Measurements from ENCODE around the gene CLCNKA.

DNA sequence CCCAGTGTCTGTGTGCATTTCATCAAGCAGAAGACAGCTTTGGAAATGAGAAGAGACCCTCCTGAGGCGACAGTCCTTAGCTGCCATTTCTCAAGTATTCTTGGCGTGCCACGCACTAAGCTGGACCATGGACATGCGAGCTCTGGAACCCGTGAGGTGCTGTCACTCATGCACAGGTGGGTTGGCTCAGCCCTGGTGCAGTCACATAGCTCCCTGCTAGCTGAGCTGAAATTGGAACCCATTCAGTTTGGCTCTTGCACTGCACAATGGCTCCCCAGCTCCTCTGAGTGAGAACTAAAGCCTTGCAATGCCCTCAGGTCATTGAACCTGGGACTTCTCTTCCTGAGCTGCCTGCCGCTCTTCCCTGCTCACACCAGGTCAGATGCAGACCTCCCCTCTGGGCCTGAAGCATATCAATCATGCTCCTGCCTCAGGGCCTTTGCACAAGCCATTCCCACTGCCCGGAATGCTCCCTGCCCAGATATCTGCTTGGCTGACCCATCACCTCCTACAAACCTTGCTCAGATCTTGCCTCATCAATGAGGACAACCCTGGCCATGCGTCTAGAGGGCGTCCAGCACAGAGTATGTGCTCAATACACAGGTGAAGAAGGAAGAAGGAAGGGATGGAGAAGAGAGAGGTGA, 24.1 kb upstream of the CLCNKA start:
- TF ChIP-seq, protein P1, sequence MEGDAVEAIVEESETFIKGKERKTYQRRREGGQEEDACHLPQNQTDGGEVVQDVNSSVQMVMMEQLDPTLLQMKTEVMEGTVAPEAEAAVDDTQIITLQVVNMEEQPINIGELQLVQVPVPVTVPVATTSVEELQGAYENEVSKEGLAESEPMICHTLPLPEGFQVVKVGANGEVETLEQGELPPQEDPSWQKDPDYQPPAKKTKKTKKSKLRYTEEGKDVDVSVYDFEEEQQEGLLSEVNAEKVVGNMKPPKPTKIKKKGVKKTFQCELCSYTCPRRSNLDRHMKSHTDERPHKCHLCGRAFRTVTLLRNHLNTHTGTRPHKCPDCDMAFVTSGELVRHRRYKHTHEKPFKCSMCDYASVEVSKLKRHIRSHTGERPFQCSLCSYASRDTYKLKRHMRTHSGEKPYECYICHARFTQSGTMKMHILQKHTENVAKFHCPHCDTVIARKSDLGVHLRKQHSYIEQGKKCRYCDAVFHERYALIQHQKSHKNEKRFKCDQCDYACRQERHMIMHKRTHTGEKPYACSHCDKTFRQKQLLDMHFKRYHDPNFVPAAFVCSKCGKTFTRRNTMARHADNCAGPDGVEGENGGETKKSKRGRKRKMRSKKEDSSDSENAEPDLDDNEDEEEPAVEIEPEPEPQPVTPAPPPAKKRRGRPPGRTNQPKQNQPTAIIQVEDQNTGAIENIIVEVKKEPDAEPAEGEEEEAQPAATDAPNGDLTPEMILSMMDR (conservative IDR thresholded peaks at IDR 0.05), result no peak
- TF ChIP-seq EZH2 (IDR thresholded peaks at IDR 0.05; ENCODE audit: low read depth), result no peak
